HCT116 (cell line): ENCODE measurements around the gene SERTAD1. TPM values are rescaled to one million over a fixed set of nuclear protein-coding genes. Genes with fewer than 3 reads are reported as not detected.

Source experiments
- ATAC-seq: fragments of 200-7000 bp; cut with Tn5 transposase; 2 replicates; pipeline ENCODE4 v1.9.1; 2020; ENCODE audit warnings: mild to moderate bottlenecking, moderate library complexity
- BruUV-seq: library from RNA; stranded (reverse); fragments of 400-500 nt; replicated peaks from 2 replicates; lab custom pipeline; 2021; lab: Mats Ljungman, UMichigan
- CTCF ChIA-PET: fragments of 300-600 bp; sonication (Branson Sonifier 250); formaldehyde crosslinking; loops from one replicate; lab custom pipeline; 2021; ENCODE audit warnings: antibody characterized with exemption; lab: Charles Lee
- POLR2A ChIA-PET: fragments of 300-600, 350-600 bp; sonication (Branson Sonifier 250); formaldehyde crosslinking; loops from one replicate; lab custom pipeline; 2021; ENCODE audit warnings: antibody characterized with exemption; lab: Charles Lee
- RAD21 ChIA-PET, 2 experiments: fragments of 300-600 bp; sonication (Branson Sonifier 250); formaldehyde crosslinking; loops; one replicate each; lab custom pipeline; 2023; ENCODE audit warnings: low total read pairs in 2 of 2; ENCODE audit not compliant: uncharacterized antibody in 2 of 2, unreplicated experiment in 2 of 2, low non-redundant PET in 1 of 2; lab: Charles Lee
- DNase-seq: peaks from one replicate; pipeline ENCODE4 v3.0.0-alpha.2; 2010; ENCODE audit warnings: low read depth, low spot score
- H2AFZ ChIP-seq: fragments of 200-600 bp; shearing (Covaris generic), sonication (generic); 2 replicates; pipeline ENCODE4 v1.6.1; 2017; ENCODE audit warnings: low read depth, mixed run types, mixed read lengths, antibody characterized with exemption, low read length; ENCODE audit not compliant: poor library complexity, severe bottlenecking
- H3K27ac ChIP-seq: 2 replicates; pipeline ENCODE4 v1.5.1; 2012; ENCODE audit warnings: low read depth, low read length
- H3K27me3 ChIP-seq: fragments of 200-600 bp; sonication (generic); 2 replicates; pipeline ENCODE4 v1.6.1; 2016; ENCODE audit warnings: mixed run types, low read length, mixed read lengths; ENCODE audit not compliant: insufficient read depth
- H3K36me3 ChIP-seq, 2 experiments: fragments of 200-500 bp in 1 of 2; fragments of 200-600 bp in 1 of 2; sonication (Bioruptor generic) in 1 of 2; sonication (generic) in 1 of 2; 2 replicates each; pipeline versions ENCODE4 v1.5.1 to v1.6.1; 2014 to 2016; ENCODE audit warnings: low read length in 2 of 2, inconsistent platforms in 1 of 2, mixed read lengths in 1 of 2, mixed run types in 1 of 2; ENCODE audit not compliant: insufficient read depth in 2 of 2, control insufficient read depth in 1 of 2
- H3K4me1 ChIP-seq, 2 experiments: fragments of 200-600 bp in 1 of 2; sonication (generic) in 1 of 2; 2 replicates each; pipeline versions ENCODE4 v1.5.1 to v1.6.1; 2012 to 2017; ENCODE audit warnings: low read length in 2 of 2, inconsistent platforms in 1 of 2, mild to moderate bottlenecking in 1 of 2, mixed read lengths in 1 of 2, mixed run types in 1 of 2, moderate library complexity in 1 of 2; ENCODE audit not compliant: insufficient read depth in 2 of 2, control insufficient read depth in 1 of 2
- H3K4me2 ChIP-seq: fragments of 200-600 bp; sonication (generic); 2 replicates; pipeline ENCODE4 v1.6.1; 2017; ENCODE audit warnings: mixed run types, low read length, mixed read lengths
- H3K4me3 ChIP-seq, 2 experiments: fragments of 200-600 bp in 1 of 2; sonication (generic) in 1 of 2; replicated peaks in 1 of 2; 2 replicates each; pipeline ENCODE4 v1.5.1; 2011 to 2016; ENCODE audit warnings: low read length in 2 of 2, control low read depth in 1 of 2, low read depth in 1 of 2, mild to moderate bottlenecking in 1 of 2, mixed read lengths in 1 of 2, mixed run types in 1 of 2
- H3K79me2 ChIP-seq: fragments of 200-600 bp; sonication (generic); 2 replicates; pipeline ENCODE4 v1.6.1; 2017; ENCODE audit warnings: mild to moderate bottlenecking, mixed run types, low read length, moderate library complexity, mixed read lengths; ENCODE audit not compliant: insufficient read depth
- H3K9ac ChIP-seq: fragments of 200-600 bp; sonication (generic); 2 replicates; pipeline ENCODE4 v1.6.1; 2016; ENCODE audit warnings: low read length, mixed read lengths
- H3K9me2 ChIP-seq: fragments of 200-600 bp; sonication (generic), shearing (Covaris generic); 2 replicates; pipeline ENCODE4 v1.6.1; 2017; ENCODE audit warnings: mixed run types, mild to moderate bottlenecking, moderate library complexity; ENCODE audit not compliant: insufficient read depth
- H3K9me3 ChIP-seq, 2 experiments: fragments of 200-500 bp in 1 of 2; fragments of 200-600 bp in 1 of 2; sonication (Bioruptor generic) in 1 of 2; sonication (generic) in 1 of 2; 2 replicates each; pipeline ENCODE4 v1.6.1; 2014 to 2017; ENCODE audit warnings: low read length in 2 of 2, mixed read lengths in 2 of 2, inconsistent platforms in 1 of 2, low read depth in 1 of 2, mild to moderate bottlenecking in 1 of 2, mixed run types in 1 of 2, moderate library complexity in 1 of 2; ENCODE audit not compliant: control insufficient read depth in 1 of 2, insufficient read depth in 1 of 2
- H4K20me1 ChIP-seq: fragments of 200-600 bp; sonication (generic), shearing (Covaris generic); 2 replicates; pipeline ENCODE4 v1.6.1; 2017; ENCODE audit warnings: mixed run types, mild to moderate bottlenecking, moderate library complexity; ENCODE audit not compliant: insufficient read depth
- CBX3 ChIP-seq: IDR thresholded peaks from 2 replicates; pipeline ENCODE4 v1.6.1; 2012; ENCODE audit warnings: low read depth
- CEBPB ChIP-seq: IDR thresholded peaks from 2 replicates; pipeline ENCODE4 v1.6.1; 2012; ENCODE audit warnings: low read depth
- EGR1 ChIP-seq: IDR thresholded peaks from 2 replicates; pipeline ENCODE4 v1.6.1; 2012; ENCODE audit warnings: low read depth
- ELF1 ChIP-seq: IDR thresholded peaks from 2 replicates; pipeline ENCODE4 v1.6.1; 2012; ENCODE audit warnings: low read depth, borderline replicate concordance
- EZH2phosphoT487 ChIP-seq: fragments of 200-600 bp; IDR thresholded peaks from 2 replicates; pipeline ENCODE4 v1.6.1; 2018; ENCODE audit warnings: antibody characterized with exemption, borderline replicate concordance
- FOSL1 ChIP-seq: IDR thresholded peaks from 2 replicates; pipeline ENCODE4 v1.6.1; 2012; ENCODE audit warnings: low read depth
- POLR2A ChIP-seq: IDR thresholded peaks from 2 replicates; pipeline ENCODE4 v1.7.0; 2011; ENCODE audit warnings: borderline replicate concordance; ENCODE audit not compliant: insufficient read depth, insufficient read length; ENCODE audit errors: extremely low read depth
- POLR2AphosphoS5 ChIP-seq: IDR thresholded peaks from 2 replicates; pipeline ENCODE4 v1.6.1; 2011; ENCODE audit warnings: mild to moderate bottlenecking, low read depth, low read length, moderate library complexity
- RAD21 ChIP-seq: IDR thresholded peaks from 2 replicates; pipeline ENCODE4 v1.6.1; 2012; ENCODE audit warnings: low read depth, mild to moderate bottlenecking
- SP1 ChIP-seq: IDR thresholded peaks from 2 replicates; pipeline ENCODE4 v1.6.1; 2012; ENCODE audit warnings: low read depth
- SRF ChIP-seq: IDR thresholded peaks from 2 replicates; pipeline ENCODE4 v1.6.1; 2012; ENCODE audit warnings: low read depth
- YY1 ChIP-seq: IDR thresholded peaks from 2 replicates; pipeline ENCODE4 v1.6.1; 2011; ENCODE audit warnings: low read length, low read depth, moderate library complexity, mild to moderate bottlenecking; ENCODE audit not compliant: insufficient replicate concordance; ENCODE audit errors: extremely low read depth
- ZFX ChIP-seq: fragments of 450-650 bp; IDR thresholded peaks from 2 replicates; pipeline ENCODE4 v1.6.1; 2017
- ZNF274 ChIP-seq: fragments of 200-500 bp; sonication (Bioruptor generic); IDR thresholded peaks from 2 replicates; pipeline ENCODE4 v1.6.1; 2014; ENCODE audit warnings: mild to moderate bottlenecking, low read depth, low read length, inconsistent platforms
- intact Hi-C: fragments of 100-400 bp; cut with micrococcal nuclease; formaldehyde crosslinking; loops from 2 replicates; pipeline ENCODE4 v1.10.0; 2022
- total RNA-seq: library from RNA; stranded (reverse); gene quantifications from one replicate; pipeline ENCODE4 v1.2.1, GENCODE V29; 2021; ENCODE audit not compliant: unreplicated experiment
- TF ChIP-seq, protein P1 (sequence below), 3 experiments: fragments of 200-600 bp in 1 of 3; sonication (generic) in 1 of 3; IDR thresholded peaks in 2 of 3; conservative IDR thresholded peaks in 1 of 3; 2 replicates each; pipeline ENCODE4 v1.5.1; 2012 to 2017; ENCODE audit warnings: low read depth in 2 of 3, low read length in 2 of 3, antibody characterized with exemption in 1 of 3, borderline replicate concordance in 1 of 3, control low read depth in 1 of 3, mild to moderate bottlenecking in 1 of 3, mixed read lengths in 1 of 3, mixed run types in 1 of 3, moderate library complexity in 1 of 3; ENCODE audit not compliant: insufficient read depth in 1 of 3
- TF ChIP-seq, protein P2 (sequence below): IDR thresholded peaks from 2 replicates; pipeline ENCODE4 v1.6.1; 2012
- TF ChIP-seq, protein P3 (sequence below): IDR thresholded peaks from 2 replicates; pipeline ENCODE4 v1.6.1; 2012
- TF ChIP-seq, protein P4 (sequence below): IDR thresholded peaks from 2 replicates; pipeline ENCODE4 v1.6.1; 2012; ENCODE audit warnings: low read depth

Gene SERTAD1
- total RNA-seq, 1 experiment from 2014 or later = 30.3 TPM

DNA sequence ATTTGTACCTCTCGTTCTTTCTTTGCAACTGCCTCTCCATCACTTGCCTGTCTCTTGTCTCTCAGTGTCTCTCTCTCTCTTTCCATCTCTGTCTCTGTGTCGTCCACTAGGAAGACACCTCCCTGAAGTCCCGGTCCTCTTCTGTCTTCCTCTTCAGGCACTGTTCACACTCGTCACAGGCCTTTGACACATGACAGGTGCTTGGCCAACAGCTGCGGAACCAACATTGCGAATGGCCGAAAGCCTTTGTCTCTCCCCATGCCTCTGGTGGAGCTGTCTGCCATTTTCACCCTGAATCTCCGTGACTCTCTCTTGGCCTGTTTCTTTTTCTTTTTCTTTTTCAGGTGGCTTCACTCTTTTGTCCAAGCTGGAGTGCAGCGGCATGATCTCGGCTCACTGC is 38.6 kb downstream of the SERTAD1 start:
- ChIA-PET RAD21 (no interaction called here), POLR2A (no interaction called here), CTCF (no interaction called here)
- no peak overlapping the region for H3K9ac ChIP-seq
- H3K27me3 ChIP-seq = no peaks in the 10 kb centered on the region
- intact Hi-C loops = no loop called here
- DNase-seq (no peak), ATAC-seq (no peak)
- H3K4me3 ChIP-seq = no peak overlapping the region
- H4K20me1 ChIP-seq = no peaks in the 10 kb centered on the region
- no peaks in the 10 kb centered on the region for H3K36me3 ChIP-seq
- H3K4me2 ChIP-seq = no peak overlapping the region
- no peak overlapping the region for H3K27ac ChIP-seq
- no peaks in the 10 kb centered on the region for H3K9me2 ChIP-seq
- peaks cover 2% of the 10 kb centered on the region in 2 experiments for H3K4me1 ChIP-seq
- no peaks in the 10 kb centered on the region for H3K9me3 ChIP-seq
- BruUV-seq = no TSS peak
- no peak for TF ChIP-seq SRF
- TF ChIP-seq, protein P1, sequence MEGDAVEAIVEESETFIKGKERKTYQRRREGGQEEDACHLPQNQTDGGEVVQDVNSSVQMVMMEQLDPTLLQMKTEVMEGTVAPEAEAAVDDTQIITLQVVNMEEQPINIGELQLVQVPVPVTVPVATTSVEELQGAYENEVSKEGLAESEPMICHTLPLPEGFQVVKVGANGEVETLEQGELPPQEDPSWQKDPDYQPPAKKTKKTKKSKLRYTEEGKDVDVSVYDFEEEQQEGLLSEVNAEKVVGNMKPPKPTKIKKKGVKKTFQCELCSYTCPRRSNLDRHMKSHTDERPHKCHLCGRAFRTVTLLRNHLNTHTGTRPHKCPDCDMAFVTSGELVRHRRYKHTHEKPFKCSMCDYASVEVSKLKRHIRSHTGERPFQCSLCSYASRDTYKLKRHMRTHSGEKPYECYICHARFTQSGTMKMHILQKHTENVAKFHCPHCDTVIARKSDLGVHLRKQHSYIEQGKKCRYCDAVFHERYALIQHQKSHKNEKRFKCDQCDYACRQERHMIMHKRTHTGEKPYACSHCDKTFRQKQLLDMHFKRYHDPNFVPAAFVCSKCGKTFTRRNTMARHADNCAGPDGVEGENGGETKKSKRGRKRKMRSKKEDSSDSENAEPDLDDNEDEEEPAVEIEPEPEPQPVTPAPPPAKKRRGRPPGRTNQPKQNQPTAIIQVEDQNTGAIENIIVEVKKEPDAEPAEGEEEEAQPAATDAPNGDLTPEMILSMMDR (IDR thresholded peaks at IDR 0.05 in 2 of 3, conservative IDR thresholded peaks at IDR 0.05 in 1 of 3; ENCODE audit: borderline replicate concordance in 1 of 3, insufficient read depth in 1 of 3, low read depth in 2 of 3, low read length in 2 of 3) = no peak
- no peak for TF ChIP-seq CEBPB
- no peak for TF ChIP-seq FOSL1
- TF ChIP-seq, protein P2, sequence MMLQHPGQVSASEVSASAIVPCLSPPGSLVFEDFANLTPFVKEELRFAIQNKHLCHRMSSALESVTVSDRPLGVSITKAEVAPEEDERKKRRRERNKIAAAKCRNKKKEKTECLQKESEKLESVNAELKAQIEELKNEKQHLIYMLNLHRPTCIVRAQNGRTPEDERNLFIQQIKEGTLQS = no peak
- no peak for TF ChIP-seq POLR2A
- TF ChIP-seq ZFX = no peak
- TF ChIP-seq ELF1 = no peak
- no peak for TF ChIP-seq EGR1
- TF ChIP-seq EZH2phosphoT487 = no peak
- TF ChIP-seq POLR2AphosphoS5 = no peak
- TF ChIP-seq YY1 = no peak
- no peak for TF ChIP-seq RAD21
- no peak for TF ChIP-seq ZNF274
- TF ChIP-seq, protein P3, sequence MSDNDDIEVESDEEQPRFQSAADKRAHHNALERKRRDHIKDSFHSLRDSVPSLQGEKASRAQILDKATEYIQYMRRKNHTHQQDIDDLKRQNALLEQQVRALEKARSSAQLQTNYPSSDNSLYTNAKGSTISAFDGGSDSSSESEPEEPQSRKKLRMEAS = no peak
- no peak for TF ChIP-seq CBX3
- TF ChIP-seq, protein P4, sequence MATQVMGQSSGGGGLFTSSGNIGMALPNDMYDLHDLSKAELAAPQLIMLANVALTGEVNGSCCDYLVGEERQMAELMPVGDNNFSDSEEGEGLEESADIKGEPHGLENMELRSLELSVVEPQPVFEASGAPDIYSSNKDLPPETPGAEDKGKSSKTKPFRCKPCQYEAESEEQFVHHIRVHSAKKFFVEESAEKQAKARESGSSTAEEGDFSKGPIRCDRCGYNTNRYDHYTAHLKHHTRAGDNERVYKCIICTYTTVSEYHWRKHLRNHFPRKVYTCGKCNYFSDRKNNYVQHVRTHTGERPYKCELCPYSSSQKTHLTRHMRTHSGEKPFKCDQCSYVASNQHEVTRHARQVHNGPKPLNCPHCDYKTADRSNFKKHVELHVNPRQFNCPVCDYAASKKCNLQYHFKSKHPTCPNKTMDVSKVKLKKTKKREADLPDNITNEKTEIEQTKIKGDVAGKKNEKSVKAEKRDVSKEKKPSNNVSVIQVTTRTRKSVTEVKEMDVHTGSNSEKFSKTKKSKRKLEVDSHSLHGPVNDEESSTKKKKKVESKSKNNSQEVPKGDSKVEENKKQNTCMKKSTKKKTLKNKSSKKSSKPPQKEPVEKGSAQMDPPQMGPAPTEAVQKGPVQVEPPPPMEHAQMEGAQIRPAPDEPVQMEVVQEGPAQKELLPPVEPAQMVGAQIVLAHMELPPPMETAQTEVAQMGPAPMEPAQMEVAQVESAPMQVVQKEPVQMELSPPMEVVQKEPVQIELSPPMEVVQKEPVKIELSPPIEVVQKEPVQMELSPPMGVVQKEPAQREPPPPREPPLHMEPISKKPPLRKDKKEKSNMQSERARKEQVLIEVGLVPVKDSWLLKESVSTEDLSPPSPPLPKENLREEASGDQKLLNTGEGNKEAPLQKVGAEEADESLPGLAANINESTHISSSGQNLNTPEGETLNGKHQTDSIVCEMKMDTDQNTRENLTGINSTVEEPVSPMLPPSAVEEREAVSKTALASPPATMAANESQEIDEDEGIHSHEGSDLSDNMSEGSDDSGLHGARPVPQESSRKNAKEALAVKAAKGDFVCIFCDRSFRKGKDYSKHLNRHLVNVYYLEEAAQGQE = no peak
- TF ChIP-seq SP1 = no peak
- TF ChIP-seq, all 23 proteins: peak for 0
- Histone ChIP-seq H3K79me2 (no peaks in the 10 kb centered on the region), H2AFZ (no peak overlapping the region)
